Left colon (tissue), 2 donors: ENCODE measurements around the gene SCN4B. TPM values are rescaled to one million over a fixed set of nuclear protein-coding genes. Genes with fewer than 3 reads are reported as not detected.

Experiments
- ATAC-seq: fragments of 200-7000 bp; cut with Tn5 transposase; one replicate; pipeline ENCODE4 v1.9.1; 2020; ENCODE audit warnings: mild to moderate bottlenecking, moderate library complexity
- DNase-seq, 2 donors: peaks; one replicate each; pipeline ENCODE4 v3.0.0-alpha.2; 2020
- intact Hi-C, 2 donors: fragments of 100-400 bp; cut with DNase I in 1 of 2; cut with micrococcal nuclease in 1 of 2; formaldehyde crosslinking; loops; one replicate each; pipeline versions ENCODE4 v1.11.2 to v1.14.0; 2022; cut with DNase I, micrococcal nuclease
- total RNA-seq, 2 donors: library from RNA; stranded (reverse); fragmentation: NEBNext Ultra II Directional; extraction: Animal tissue kit (Norgen Biotek cat#: 25700); gene quantifications; one replicate each; pipeline ENCODE4 v1.2.1, GENCODE V29; 2021
- donor health status: DM: no; HTN: no; CAD: no.
- donor health status: DM: yes; HTN: yes; CAD: no.

Gene SCN4B
- total RNA-seq, 2 donors from 2014 or later, result 0.67 to 1.6 TPM

DNA sequence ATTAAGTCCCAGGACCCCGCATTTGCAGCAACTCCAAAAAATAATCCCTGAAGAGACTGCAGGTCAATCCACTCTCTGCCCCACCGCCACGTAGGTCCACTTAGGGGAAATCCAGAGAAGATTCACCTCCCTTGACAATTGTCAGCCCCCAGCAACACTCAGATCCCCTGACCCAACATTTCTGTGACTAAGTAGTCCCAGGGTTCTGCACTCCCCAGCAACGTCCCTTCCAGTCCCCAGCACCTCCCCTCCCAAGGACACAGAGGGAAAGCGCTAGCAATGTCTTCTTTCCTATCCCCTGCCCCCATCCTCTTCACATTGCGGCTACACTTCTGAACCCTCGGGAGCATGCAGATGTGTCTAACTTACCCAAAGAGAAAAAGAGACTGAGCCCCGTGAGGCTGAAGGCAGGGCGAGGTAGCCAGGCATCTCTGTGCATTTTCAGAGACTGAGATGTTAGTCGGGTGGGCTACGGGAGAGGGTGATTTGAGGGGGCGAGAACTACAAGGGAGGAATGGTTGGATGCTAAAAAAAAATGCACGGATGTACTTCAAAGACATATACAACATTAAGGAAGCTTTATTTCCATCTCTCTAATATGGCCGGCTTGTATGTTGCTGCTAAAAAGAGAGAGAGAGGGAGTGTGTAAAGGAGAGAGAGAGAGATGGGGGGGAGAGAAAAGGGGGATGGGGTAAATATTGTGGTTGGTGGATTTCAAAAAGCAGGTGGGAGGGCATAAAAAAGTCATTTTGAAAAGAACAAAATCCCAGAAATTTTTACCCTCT is 23.6 kb upstream of the SCN4B start, which contains the start of gene SCN2B:
TSS of gene SCN2B (minus strand) at position 647 of the 785 bp plus-strand sequence. CDS start at position 439, 208 bp downstream.
- intact Hi-C loops, result no loop called here
- ATAC-seq (no peak), DNase-seq (no peak)

DNA sequence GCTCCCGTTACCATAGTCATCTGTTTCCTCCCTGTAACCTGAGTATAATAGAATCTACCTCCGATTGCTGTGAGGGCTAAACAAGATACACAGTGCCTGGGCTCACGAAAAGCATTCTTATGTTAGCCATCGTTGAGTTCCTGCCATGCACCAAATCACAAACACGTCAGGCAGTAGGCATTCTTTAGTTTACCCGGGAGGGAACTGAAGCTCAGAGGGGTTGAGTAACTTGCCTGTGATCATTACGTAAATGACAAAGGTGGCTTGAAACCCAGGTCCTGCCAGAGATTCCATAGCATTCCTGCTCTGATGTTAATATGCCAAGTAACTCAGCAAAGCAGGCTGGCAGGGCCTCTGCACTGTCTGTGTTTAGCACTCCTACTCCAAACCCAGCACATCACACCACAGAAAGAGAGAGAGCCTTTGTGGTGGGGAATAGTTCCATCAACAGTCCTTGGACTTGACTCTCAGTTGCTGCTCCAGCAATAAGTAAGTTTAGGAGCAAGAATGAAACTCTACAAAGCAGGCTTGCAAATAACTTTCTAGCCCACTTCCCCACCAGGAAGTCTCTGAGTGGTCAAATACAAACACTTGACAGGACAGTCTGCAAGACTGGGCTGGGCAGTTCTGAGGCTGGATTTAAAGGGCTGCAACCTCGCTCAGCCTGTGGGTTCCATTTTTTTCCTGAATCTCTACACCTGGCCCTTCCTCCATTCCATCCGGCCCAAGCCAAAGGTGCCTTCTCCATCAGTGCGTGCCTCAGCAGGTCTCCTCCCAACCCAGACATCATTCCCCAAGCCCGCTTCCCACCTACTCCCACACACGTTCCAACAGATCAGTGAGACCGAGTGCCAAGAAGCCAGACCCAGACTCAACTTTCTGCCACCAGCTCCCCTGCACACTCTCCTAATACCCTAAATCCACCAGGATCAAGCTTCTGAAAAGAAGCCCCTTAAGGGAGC is 22.7 kb upstream of the SCN4B start:
- ATAC-seq, result no peak
- no peak for DNase-seq
- intact Hi-C loops, result no loop called here

DNA sequence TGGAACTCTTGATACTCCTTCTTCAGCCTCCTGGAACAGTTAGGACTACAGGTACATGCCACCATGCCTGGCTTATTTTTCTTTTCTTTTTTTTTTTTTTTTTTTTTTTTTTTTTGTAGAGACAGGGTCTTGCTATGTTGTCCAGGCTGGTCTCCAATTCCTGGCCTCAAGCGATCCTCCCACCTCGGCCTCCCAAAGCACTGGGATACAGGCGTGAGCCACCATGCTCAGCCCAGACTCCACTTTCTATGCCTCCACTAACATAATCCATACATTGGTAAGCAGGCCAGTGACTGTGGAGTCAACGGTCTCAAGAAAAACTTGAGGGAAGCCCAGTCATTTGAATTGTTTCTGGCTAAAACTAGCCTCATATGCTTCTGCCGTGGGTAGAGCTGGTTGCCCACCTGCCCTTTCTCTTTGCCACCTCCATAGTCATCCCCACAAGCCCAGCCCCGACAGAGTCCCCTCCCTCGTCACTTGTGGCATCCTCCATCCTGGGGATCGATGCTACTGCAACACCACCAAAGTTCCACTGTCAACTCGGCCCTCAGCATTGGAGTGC is 21.5 kb upstream of the SCN4B start:
- intact Hi-C loops, result no loop called here
- no peak for ATAC-seq
- DNase-seq, result no peak

DNA sequence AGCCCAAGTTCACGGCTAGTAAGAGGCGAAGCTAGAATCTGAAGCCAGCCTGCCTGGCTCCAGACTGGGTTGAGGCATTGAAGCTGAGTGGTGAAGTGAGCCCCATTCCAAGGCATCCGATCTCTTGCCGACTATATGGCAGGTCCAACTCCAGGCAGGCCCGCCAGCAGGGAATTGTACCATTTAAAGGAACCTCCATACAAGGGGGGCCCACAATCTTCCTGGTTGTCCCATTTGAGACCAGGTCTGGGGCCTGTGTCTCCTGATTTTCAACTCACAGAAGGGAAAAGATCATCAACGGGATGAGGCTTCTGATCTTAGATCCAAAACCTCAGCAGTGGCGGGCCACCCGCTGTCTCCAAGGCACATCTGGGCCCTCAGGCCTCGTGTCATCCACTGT is 19.7 kb upstream of the SCN4B start:
- intact Hi-C loops, result no loop called here
- no peak for ATAC-seq
- DNase-seq, result no peak

DNA sequence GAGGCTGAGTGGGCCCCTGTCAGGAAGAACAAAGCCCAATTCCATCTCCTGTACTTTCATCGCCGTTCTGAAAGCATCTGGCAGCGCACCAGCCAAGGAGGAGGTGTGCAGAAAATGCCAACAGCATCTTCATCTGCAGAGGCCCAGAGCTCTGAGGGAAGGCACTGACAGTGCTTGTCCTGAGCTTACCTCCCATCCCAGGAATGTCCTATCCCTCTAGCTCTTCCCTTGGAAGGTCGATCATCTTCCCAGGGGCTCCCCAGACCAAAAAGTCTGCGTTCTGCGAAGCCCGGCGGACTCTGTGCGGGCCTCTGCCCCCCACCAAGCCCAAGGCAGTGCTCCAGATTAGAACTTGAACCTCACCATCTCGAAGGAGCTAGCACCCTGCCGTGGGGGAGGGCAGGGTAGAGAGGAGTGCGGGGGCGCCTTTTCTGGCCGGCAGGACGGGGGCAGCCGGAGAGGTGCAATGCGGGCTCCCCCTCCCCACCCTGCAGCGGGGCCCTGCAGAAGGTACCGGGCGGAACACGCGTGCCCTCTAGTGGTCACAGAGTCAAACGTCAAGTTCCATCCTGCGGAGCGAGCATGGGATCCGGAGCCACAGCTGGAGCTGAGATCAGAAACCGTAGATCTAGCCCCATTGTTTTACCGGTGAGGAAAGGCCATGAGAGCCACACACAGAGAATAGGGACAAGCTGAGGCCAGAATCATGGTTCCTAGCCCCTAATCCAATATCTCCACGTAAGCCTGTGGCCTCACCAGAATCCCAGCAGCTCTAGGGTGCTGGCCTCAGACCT is 18.8 kb upstream of the SCN4B start:
- DNase-seq (peak; percentile 50 to 73), ATAC-seq (peak; percentile 87)
- intact Hi-C loops, result no loop called here

DNA sequence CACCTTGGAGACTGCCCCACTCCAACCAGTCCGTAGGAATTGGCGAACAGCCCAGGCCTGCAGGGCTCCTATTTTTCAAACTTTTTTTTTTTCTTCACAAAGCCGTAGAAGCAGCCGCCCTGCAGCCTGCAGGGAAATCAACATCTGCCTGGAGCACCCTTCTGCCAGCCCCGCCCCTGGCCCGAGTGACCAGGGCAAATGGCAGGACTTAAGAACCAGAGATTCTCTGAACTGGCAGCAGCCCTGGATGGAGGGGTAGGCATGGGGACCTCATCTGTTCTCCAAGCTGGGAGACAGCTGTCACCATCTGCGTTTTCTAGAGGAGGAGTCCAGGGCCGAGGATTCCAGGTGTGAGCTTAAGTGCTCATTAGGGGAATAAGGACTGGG is 18.3 kb upstream of the SCN4B start:
- intact Hi-C loops, result no loop called here
- DNase-seq (no peak), ATAC-seq (peak; percentile 27)

DNA sequence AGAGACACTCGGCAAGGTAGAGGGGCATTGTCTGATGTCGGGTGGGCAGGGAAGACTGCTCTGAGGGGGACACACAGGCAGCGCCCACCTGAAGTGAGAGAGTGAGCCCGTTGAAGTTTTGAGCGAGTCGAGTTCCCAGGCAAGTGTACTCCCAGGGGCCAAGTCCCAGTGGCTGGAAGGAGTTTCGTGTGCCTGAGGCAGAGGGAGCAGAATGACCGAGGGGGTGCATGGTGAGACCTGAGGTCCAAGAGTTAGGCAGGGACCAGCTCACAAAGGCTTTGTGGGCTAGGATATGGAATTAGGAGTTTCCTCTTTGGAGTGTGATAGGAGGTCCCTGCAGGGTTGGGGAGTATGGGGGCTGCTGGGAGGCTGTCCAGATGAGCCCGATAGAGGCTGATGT is 17.6 kb upstream of the SCN4B start:
- DNase-seq, result no peak
- intact Hi-C loops, result no loop called here
- no peak for ATAC-seq

DNA sequence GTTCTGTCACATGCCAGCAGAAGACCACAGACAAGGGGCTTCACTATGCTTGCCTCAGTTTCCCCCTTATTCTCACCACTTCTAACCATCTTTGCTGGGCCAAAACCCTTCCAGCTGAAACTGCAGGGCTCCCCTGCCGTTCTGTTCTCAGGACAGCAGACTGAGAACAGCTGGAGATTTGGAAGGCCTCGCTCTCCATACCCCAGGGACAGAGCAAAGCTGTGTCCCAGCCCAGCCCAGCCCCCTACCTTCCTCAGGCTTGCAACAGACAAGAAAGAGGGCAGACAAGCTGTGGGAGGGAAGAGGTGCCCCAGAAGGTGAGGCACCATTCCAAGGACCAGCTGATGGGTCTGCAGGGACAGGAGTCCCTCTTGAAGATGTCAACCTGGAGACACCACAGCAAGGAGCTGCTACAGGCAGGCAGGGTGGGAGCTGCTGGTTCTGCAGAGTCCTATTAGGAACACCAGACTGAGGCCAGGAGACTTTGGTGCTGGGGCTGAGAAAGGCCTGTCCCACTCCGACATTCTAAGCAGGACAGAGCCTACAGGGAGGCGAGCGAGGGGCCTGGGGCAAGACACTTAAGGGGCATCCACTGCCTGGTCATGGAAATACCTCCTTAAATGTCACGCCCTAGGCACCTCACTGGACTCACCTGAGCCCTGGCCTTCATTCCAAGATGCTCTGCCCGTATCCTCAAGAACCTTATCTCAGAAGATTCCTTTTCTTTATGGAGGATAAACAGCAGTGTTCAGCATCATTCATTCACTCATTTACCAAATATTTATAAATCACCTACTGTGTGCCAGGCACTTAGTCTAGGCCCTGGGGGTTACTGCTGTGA is 16.9 kb upstream of the SCN4B start:
- no peak for DNase-seq
- intact Hi-C loops, result no loop called here
- ATAC-seq, result no peak

DNA sequence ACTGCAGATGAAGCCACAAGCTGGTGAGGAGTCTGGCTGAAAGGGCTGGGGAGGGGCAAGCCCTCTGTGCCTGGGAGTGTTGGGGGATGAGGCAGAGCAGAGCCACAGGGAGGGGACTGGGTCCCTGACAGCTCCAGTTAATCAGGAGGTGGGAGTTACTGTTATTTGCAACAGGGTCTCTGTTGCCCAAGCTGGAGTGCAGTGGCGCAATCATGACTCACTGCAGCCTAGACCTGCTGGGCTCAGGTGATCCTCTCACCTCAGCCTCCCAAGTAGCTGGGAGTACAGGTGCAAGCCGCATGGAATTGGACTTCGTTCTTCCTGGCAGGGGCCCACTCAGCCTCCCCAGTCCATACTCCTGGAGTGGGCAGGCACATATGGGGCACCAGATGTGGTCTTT is 16.1 kb upstream of the SCN4B start:
- DNase-seq, result no peak
- intact Hi-C loops, result no loop called here
- ATAC-seq, result no peak

DNA sequence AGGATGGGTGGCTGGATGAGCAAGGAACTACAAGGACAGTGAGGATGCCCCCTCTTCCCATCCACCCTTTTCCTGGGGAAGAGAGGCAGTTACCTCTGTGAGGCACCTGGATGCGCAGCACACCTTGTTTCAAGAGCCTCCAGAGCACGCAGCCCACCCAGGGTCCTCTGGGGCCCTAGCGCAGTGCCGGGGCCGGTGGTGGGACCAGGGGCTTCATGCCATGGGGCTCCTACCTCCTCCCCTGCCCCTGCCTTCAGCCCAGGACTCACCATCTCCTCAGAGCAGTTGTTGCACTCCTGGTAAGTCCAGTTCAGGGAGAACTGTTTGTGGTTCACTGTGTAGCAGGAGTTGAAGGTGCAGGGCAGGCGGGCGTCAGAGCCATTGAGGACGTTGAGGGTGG is 15.7 kb upstream of the SCN4B start:
- no peak for DNase-seq
- intact Hi-C loops, result no loop called here
- ATAC-seq, result no peak

DNA sequence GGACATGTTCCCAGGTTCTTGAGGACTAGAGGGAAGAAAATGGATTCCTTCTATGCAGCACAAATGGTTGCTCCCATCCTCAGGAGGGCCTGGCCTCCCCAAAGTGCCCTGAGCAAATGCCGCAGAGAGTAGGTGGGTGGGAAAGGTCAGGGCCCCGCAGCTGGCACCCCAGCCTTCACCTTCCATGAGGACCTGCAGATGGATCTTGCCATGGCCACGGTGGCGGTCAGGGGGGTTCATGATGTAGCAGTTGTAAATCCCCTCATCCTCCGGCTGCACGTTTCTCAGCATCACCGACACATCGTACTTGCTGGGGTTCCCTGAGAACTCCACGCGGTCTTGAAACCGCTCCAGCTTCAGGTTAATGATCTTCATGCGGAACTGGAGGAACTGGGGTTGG is 15.3 kb upstream of the SCN4B start:
- DNase-seq (no peak), ATAC-seq (no peak)
- intact Hi-C loops, result no loop called here

DNA sequence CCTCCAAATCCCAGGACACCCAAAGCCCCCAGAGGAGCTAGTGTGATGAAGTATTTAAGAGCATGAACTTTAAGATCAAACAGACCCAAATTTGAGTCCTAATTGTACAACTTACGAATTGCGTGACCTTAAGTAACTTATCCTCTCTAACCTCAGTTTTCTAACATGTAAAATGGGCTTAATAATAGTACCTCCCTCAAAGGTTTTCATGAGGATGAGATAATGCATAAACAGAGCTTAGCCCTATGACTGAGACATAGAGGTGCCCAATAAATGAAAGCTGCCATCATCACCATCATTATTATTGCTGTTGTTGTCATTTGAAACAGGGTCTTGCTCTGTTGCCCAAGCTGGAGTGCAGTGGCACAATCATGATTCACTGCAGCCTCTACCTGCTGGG is 14.6 kb upstream of the SCN4B start:
- ATAC-seq (no peak), DNase-seq (no peak)
- intact Hi-C loops, result no loop called here

DNA sequence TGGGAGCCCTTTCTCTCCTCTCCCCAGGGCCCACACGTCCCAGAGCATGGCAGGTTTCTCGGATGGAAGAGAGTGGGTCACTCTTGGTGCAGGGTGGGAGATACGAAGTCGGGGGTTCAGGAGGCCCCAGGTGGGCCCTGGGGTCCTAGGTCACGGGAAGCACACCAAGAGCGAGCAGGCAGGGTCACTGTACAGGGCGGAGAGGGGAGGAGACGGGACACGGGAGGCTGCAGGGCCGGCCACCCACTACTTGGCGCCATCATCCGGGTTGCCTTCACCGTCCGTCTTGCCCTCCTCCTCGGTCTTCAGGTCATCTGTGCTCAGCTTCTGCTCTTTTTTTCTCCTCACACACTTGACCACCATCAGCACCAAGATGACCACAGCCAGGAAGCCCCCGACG is 14.0 kb upstream of the SCN4B start:
- no peak for ATAC-seq
- DNase-seq, result no peak
- intact Hi-C loops, result no loop called here

DNA sequence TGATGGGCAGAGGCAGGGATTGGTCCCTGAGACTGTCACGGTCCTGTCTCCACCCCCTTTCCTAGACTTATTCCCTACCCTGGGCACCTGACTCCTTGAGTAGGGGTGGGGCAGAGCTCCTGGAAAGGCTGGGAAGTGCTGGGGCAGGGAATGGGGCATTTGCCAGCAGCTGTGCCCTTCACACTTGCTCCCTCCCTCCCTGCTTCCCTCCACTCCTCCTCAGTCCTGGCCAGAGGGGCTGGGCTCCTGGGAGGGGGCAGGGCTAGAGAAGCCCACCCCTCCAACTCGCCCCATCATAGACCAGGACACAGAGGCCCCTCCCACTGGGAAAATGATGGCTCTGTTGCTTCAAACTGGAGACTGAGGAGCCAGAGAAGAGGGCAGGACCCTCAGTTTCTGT is 12.3 kb upstream of the SCN4B start:
- intact Hi-C loops, result no loop called here
- ATAC-seq (no peak), DNase-seq (no peak)

DNA sequence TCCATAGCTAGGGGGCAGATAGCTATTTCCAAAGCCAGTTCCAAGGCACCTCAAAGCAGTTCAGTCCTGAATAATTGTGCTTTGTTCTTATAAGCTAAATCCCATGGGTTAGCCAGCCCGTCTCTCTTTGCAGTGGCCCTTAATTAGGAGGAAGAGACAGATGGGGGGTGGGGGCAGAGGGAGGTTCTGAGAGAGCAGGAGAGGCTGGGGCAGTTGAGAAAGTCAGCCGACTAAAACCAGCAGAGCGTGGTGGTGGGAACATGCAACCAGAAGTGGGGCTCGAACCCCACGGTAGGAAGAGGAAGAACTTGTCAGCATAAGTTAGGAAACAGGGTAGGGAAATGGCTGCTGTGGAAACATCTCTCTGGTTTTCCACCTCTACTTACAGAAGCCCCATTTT is 10.9 kb upstream of the SCN4B start:
- ATAC-seq, result no peak
- no peak for DNase-seq
- intact Hi-C loops, result no loop called here

DNA sequence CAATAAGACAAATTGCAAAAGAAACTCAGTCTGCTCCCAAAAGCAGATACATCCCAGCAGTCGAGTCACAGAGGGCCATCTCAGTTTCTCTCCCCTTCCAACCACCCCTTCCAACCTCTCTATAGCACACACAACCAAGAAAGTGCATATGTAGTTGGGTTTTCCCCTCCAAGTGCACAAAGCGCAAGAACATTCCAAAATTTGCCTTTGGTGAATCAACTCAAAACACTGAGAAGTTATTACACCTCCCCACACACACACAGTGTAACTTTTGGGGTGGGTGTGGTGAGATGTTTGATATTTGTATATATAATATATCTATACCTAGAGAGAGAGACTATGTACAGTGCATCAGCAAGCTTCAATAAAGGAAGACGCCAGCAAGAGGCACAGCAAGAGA is 10.2 kb upstream of the SCN4B start:
- intact Hi-C loops, result no loop called here
- ATAC-seq, result no peak
- no peak for DNase-seq

DNA sequence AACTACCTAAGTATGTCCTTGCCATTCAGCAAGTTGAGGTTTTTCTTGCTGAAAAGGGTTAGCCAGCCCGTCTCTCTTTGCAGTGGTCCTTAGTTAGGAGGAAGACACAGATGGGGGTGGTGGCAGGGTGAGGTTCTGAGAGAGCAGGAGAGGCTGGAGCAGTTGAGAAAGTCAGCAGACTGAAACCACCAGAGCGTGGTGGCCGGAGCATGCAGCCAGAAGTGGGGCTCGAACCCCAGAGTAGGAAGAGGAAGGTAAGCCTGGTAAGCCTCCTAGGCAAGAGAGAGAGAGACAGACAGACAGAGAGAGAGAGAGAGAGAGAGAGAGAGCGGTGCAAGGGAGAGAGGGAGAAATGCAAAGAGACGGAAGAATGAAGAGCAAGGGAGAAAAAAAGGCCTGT is 9.2 kb upstream of the SCN4B start:
- no peak for DNase-seq
- no peak for ATAC-seq
- intact Hi-C loops, result no loop called here

DNA sequence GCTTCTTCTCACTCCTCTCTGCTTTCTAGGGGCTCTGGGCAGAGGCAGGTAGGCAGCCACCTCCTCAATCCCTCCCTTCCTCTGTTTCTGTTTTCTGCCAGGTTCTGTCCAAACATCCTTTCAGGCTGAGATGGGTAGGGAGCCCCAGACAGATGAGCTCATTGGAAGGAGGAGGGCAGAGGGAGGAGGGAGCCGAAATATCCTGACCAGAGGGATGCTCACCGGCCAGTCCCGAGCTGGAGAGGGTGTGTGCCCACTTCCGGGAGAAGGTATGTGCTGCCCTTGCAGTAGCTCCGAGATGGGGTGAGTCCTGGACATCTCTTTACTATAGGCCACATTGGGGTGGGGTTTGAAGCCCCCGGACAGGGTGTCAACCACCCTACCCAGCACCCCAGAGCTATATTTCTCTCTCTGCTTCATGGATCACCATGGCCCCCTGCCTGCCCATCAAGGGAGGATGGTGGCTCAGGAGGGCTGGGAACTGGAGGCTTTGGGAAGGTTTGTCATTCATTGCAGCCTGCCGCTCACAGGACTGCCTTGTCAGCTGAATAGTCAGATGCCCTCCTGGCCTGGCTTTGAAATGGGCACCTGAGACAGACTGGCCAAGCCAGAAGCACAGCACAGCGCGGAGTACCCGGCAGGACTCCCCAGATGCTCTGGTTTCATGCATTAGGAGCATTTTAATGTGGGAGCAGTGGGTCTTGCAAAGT is 4.7 kb upstream of the SCN4B start:
- intact Hi-C loops, result no loop called here
- ATAC-seq (no peak), DNase-seq (no peak)
